IMR-90 (cell line): ENCODE data around the gene OSER1. TPM values are rescaled to one million over a fixed set of nuclear protein-coding genes. Genes with fewer than 3 reads are reported as not detected.

Experiments
- ATAC-seq: fragments of 200-7000 bp; cut with Tn5 transposase; 2 replicates; pipeline ENCODE4 v1.9.1; 2020; ENCODE audit warnings: low read depth, mild to moderate bottlenecking, moderate library complexity
- BruUV-seq: library from RNA; stranded (reverse); fragments of 400-500 nt; replicated peaks from 2 replicates; lab custom pipeline; 2021; lab: Mats Ljungman, UMichigan
- CTCF ChIA-PET: fragments of 300-600 bp; formaldehyde crosslinking; extraction: SDS; loops from one replicate; lab custom pipeline; 2021; ENCODE audit warnings: antibody characterized with exemption; lab: Yijun Ruan, JAX
- POLR2A ChIA-PET: fragments of 300-600 bp; sonication (Branson Sonifier 250); formaldehyde crosslinking; loops from one replicate; lab custom pipeline; 2022; ENCODE audit warnings: antibody characterized with exemption; ENCODE audit not compliant: unreplicated experiment; lab: Charles Lee
- DNase-seq: peaks from one replicate; pipeline ENCODE4 v3.0.0; 2013
- H2AFZ ChIP-seq: replicated peaks from 2 replicates; pipeline ENCODE3; 2013; ENCODE audit warnings: low read length, mild to moderate bottlenecking; ENCODE audit not compliant: poor library complexity
- H2AK5ac ChIP-seq: 2 replicates; pipeline ENCODE4 v1.6.1; 2013; ENCODE audit warnings: low read depth, low read length, inconsistent platforms
- H2AK9ac ChIP-seq: replicated peaks from 2 replicates; pipeline ENCODE3; 2013; ENCODE audit warnings: mild to moderate bottlenecking, low read depth, low read length, moderate library complexity; ENCODE audit not compliant: poor library complexity
- H2BK120ac ChIP-seq: 2 replicates; pipeline ENCODE4 v1.6.1; 2013; ENCODE audit warnings: low read depth, low read length, inconsistent platforms
- H2BK15ac ChIP-seq: 3 replicates; pipeline ENCODE4 v1.6.1; 2013; ENCODE audit warnings: low read depth, low read length, inconsistent platforms
- H2BK20ac ChIP-seq: 2 replicates; pipeline ENCODE4 v1.6.1; 2013; ENCODE audit warnings: low read depth, mild to moderate bottlenecking, inconsistent platforms, low read length, moderate library complexity
- H2BK5ac ChIP-seq: 2 replicates; pipeline ENCODE4 v1.6.1; 2013; ENCODE audit warnings: mild to moderate bottlenecking, low read depth, low read length, inconsistent platforms; ENCODE audit not compliant: poor library complexity, severe bottlenecking
- H3K14ac ChIP-seq: replicated peaks from 2 replicates; pipeline ENCODE4 v1.6.1; 2013; ENCODE audit warnings: low read depth, low read length, inconsistent platforms
- H3K18ac ChIP-seq: 2 replicates; pipeline ENCODE4 v1.6.1; 2013; ENCODE audit warnings: low read depth, low read length, control low read depth
- H3K23ac ChIP-seq: 2 replicates; pipeline ENCODE4 v1.6.1; 2013; ENCODE audit warnings: low read depth, low read length, inconsistent platforms
- H3K27ac ChIP-seq: 2 replicates; pipeline ENCODE4 v1.5.1; 2013; ENCODE audit warnings: mild to moderate bottlenecking, control low read depth, low read length; ENCODE audit not compliant: insufficient read depth
- H3K27me3 ChIP-seq: 2 replicates; pipeline ENCODE4 v1.6.1; 2013; ENCODE audit warnings: low read length; ENCODE audit not compliant: control insufficient read depth, insufficient read depth
- H3K36me3 ChIP-seq: 2 replicates; pipeline ENCODE4 v1.6.1; 2013; ENCODE audit warnings: low read length, mixed read lengths; ENCODE audit not compliant: control insufficient read depth, insufficient read depth
- H3K4ac ChIP-seq: 2 replicates; pipeline ENCODE4 v1.6.1; 2013; ENCODE audit warnings: low read depth, low read length, inconsistent platforms
- H3K4me1 ChIP-seq: 2 replicates; pipeline ENCODE4 v1.6.1; 2013; ENCODE audit warnings: low read length, mixed read lengths; ENCODE audit not compliant: control insufficient read depth, insufficient read depth
- H3K4me2 ChIP-seq: 2 replicates; pipeline ENCODE4 v1.6.1; 2013; ENCODE audit warnings: low read depth, mild to moderate bottlenecking, control low read depth, low read length, moderate library complexity
- H3K4me3 ChIP-seq: 2 replicates; pipeline ENCODE4 v1.5.1; 2013; ENCODE audit warnings: low read depth, mild to moderate bottlenecking, control low read depth, low read length, moderate library complexity; ENCODE audit not compliant: insufficient read depth
- H3K56ac ChIP-seq: 2 replicates; pipeline ENCODE4 v1.6.1; 2013; ENCODE audit warnings: low read length, inconsistent platforms; ENCODE audit not compliant: insufficient read depth; ENCODE audit errors: extremely low read depth
- H3K79me1 ChIP-seq, 2 experiments: 2 replicates each; pipeline ENCODE4 v1.6.1; 2013; ENCODE audit warnings: low read length in 2 of 2, inconsistent platforms in 1 of 2, low read depth in 1 of 2
- H3K9ac ChIP-seq: 2 replicates; pipeline ENCODE4 v1.6.1; 2013; ENCODE audit warnings: low read depth, low read length, control low read depth
- H3K9me1 ChIP-seq: 2 replicates; pipeline ENCODE4 v1.6.1; 2013; ENCODE audit warnings: low read length, inconsistent platforms; ENCODE audit not compliant: insufficient read depth
- H3K9me3 ChIP-seq: 2 replicates; pipeline ENCODE4 v1.6.1; 2013; ENCODE audit warnings: low read length; ENCODE audit not compliant: control insufficient read depth, insufficient read depth
- H4K20me1 ChIP-seq: 2 replicates; pipeline ENCODE4 v1.6.1; 2013; ENCODE audit warnings: low read length, inconsistent platforms; ENCODE audit not compliant: insufficient read depth
- H4K5ac ChIP-seq: 2 replicates; pipeline ENCODE4 v1.6.1; 2013; ENCODE audit warnings: mild to moderate bottlenecking, low read depth, low read length, control low read depth
- H4K8ac ChIP-seq, 2 experiments: 2 replicates each; pipeline ENCODE4 v1.6.1; 2013; ENCODE audit warnings: low read depth in 2 of 2, low read length in 2 of 2, control low read depth in 1 of 2, inconsistent platforms in 1 of 2
- H4K91ac ChIP-seq: 2 replicates; pipeline ENCODE4 v1.6.1; 2013; ENCODE audit warnings: low read depth, low read length, inconsistent platforms; ENCODE audit not compliant: insufficient read depth
- BHLHE40 ChIP-seq: fragments of 150-350 bp; IDR thresholded peaks from 2 replicates; pipeline ENCODE4 v1.6.1; 2016; ENCODE audit warnings: mild to moderate bottlenecking, low read depth, low read length
- CEBPB ChIP-seq: IDR thresholded peaks from 2 replicates; pipeline ENCODE4 v1.6.1; 2012; ENCODE audit warnings: low read depth, low read length, improper control_type of control experiment
- CHD1 ChIP-seq: IDR thresholded peaks from 2 replicates; pipeline ENCODE4 v1.6.1; 2012; ENCODE audit warnings: low read depth, low read length, improper control_type of control experiment
- ELK1 ChIP-seq: fragments of 150-350 bp; IDR thresholded peaks from 2 replicates; pipeline ENCODE4 v1.6.1; 2016; ENCODE audit warnings: low read depth, mild to moderate bottlenecking, low read length, moderate library complexity, borderline replicate concordance
- FOS ChIP-seq: fragments of 150-350 bp; IDR thresholded peaks from 2 replicates; pipeline ENCODE4 v1.6.1; 2016; ENCODE audit warnings: low read depth, low read length
- MAFK ChIP-seq: IDR thresholded peaks from 2 replicates; pipeline ENCODE4 v1.6.1; 2012; ENCODE audit warnings: low read depth, low read length, improper control_type of control experiment
- MAZ ChIP-seq: IDR thresholded peaks from 2 replicates; pipeline ENCODE4 v1.6.1; 2012; ENCODE audit warnings: low read depth, mild to moderate bottlenecking, low read length, improper control_type of control experiment, moderate library complexity, borderline replicate concordance
- MXI1 ChIP-seq: IDR thresholded peaks from 2 replicates; pipeline ENCODE4 v1.6.1; 2012; ENCODE audit warnings: low read depth, mild to moderate bottlenecking, low read length, moderate library complexity, borderline replicate concordance
- NFE2L2 ChIP-seq: fragments of 150-350 bp; IDR thresholded peaks from 2 replicates; pipeline ENCODE4 v1.6.1; 2016; ENCODE audit warnings: low read depth, mild to moderate bottlenecking, low read length
- POLR2A ChIP-seq: IDR thresholded peaks from 2 replicates; pipeline ENCODE4 v1.6.1; 2012; ENCODE audit warnings: mild to moderate bottlenecking, low read depth, low read length
- RAD21 ChIP-seq: IDR thresholded peaks from 2 replicates; pipeline ENCODE4 v1.6.1; 2012; ENCODE audit warnings: low read length, improper control_type of control experiment
- RCOR1 ChIP-seq: IDR thresholded peaks from 2 replicates; pipeline ENCODE4 v1.6.1; 2012; ENCODE audit warnings: mild to moderate bottlenecking, low read length, improper control_type of control experiment; ENCODE audit not compliant: insufficient replicate concordance
- RFX5 ChIP-seq: IDR thresholded peaks from 2 replicates; pipeline ENCODE4 v1.8.0; 2012; ENCODE audit warnings: low read depth, mild to moderate bottlenecking, low read length, moderate library complexity
- SMC3 ChIP-seq: fragments of 150-350 bp; IDR thresholded peaks from 2 replicates; pipeline ENCODE4 v1.6.1; 2016; ENCODE audit warnings: low read depth, mild to moderate bottlenecking, antibody characterized with exemption, low read length, moderate library complexity
- WGBS, 2 experiments: methylation state at CpG; one replicate each; pipeline versions ENCODE4 v1.1.5 to v1.1.7; 2013; ENCODE audit warnings: missing lambda C conversion rate in 2 of 2; ENCODE audit not compliant: insufficient read length in 1 of 2; ENCODE audit errors: extremely low coverage in 2 of 2; 5-methylcytosine and 5-hydroxymethylcytosine counted together
- dilution Hi-C: fragments of 300-500 bp; cut with HindIII; formaldehyde crosslinking; loops from one replicate; pipeline ENCODE4 v1.14.3; 2018; ENCODE audit warnings: low sequenced_read_pairs; ENCODE audit not compliant: unreplicated experiment
- in situ Hi-C: fragments of 300-500 bp; cut with MboI; formaldehyde crosslinking; loops from 3 replicates; pipeline ENCODE4 v1.14.3; 2019; ENCODE audit warnings: low sequenced_read_pairs, inconsistent platforms, mixed read lengths
- intact Hi-C: fragments of 100-400 bp; cut with micrococcal nuclease; formaldehyde crosslinking; loops from 2 replicates; pipeline ENCODE4 v1.10.0; 2022
- polyA plus RNA-seq, 3 experiments: library from polyadenylated mRNA; depleted of rRNA; stranded (reverse); fragments of >200 nt; gene quantifications; 2 replicates each; pipeline ENCODE4 v1.2.3, GENCODE V29; 2012; ENCODE audit warnings: low replicate concordance in 1 of 3
- total RNA-seq: library from RNA; depleted of rRNA; stranded (reverse); fragments of >200 nt; gene quantifications from 2 replicates; pipeline ENCODE4 v1.2.3, GENCODE V29; 2012
- TF ChIP-seq, protein P1 (sequence below): conservative IDR thresholded peaks from 2 replicates; pipeline ENCODE4 v1.5.1; 2012; ENCODE audit warnings: mild to moderate bottlenecking, low read depth, low read length, improper control_type of control experiment
- TF ChIP-seq, protein P2 (sequence below): fragments of 150-350 bp; IDR thresholded peaks from 2 replicates; pipeline ENCODE4 v1.6.1; 2017; ENCODE audit warnings: mild to moderate bottlenecking, antibody characterized with exemption, low read length, low read depth

OSER1 gene
- total and polyA plus RNA-seq, 2 of the 4 experiments (the other 2 are of a cell fraction) = 32.6 to 70.6 TPM

DNA sequence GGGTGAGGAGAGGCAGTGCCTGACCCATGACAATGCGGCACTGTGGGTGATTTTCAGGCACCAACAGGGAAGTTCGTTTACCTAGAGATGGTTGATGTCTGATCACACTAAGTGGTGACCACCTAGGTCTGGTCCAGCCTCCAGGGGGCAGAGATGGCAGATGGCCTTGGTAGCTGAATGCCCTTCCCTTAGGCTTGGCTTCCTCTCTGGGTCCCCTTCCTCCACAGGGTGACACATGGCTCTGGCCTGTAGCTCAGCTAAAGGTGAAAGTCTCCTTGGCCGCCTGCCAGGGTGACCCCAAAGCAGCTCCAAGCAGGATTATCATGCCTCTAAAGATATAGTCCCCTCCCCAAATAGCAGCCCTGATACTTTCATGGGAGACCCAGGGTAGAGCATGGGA lies 43.0 kb upstream of the OSER1 start:
- Histone ChIP-seq H3K9me1 (no peaks in the 10 kb centered on the region), H3K27ac (no peak overlapping the region), H3K27me3 (peaks cover 4% of the 10 kb centered on the region; the same call in 1 of the 2 replicates), H2BK20ac (no peak overlapping the region), H2BK15ac (no peak overlapping the region), H3K4me2 (no peak overlapping the region), H3K4me3 (no peak overlapping the region), H2AFZ (no peak overlapping the region), H4K20me1 (no peaks in the 10 kb centered on the region), H4K8ac (no peak overlapping the region), H4K5ac (no peak overlapping the region), H3K36me3 (no peaks in the 10 kb centered on the region), H2BK5ac (no peak overlapping the region), H2BK120ac (no peak overlapping the region), H3K79me1 (no peaks in the 10 kb centered on the region), H3K4ac (no peak overlapping the region), H3K4me1 (no peaks in the 10 kb centered on the region), H3K23ac (no peak overlapping the region), H4K91ac (no peak overlapping the region), H2AK5ac (no peak overlapping the region), H3K14ac (no peak overlapping the region), H3K18ac (no peak overlapping the region), H3K9ac (no peak overlapping the region), H3K56ac (no peak overlapping the region), H3K9me3 (no peaks in the 10 kb centered on the region), H2AK9ac (peak overlapping the region; percentile 9)
- dilution Hi-C loops (no loop called here), in situ Hi-C loops (no loop called here), intact Hi-C loops (loop anchor here (5.0 kb wide), 1 partner anchor 34 kb away; no protein-coding TSS in a partner anchor)
- CTCF ChIA-PET = interaction anchor here (1.3 kb wide), 1 partner anchor 36 kb away, joined by 4 read pairs; no protein-coding TSS in a partner anchor
- no TSS peak for BruUV-seq
- POLR2A ChIA-PET = no interaction called here
- DNase-seq (no peak), ATAC-seq (no peak)
- no CpG with 5 or more reads among the region's 3 CpGs for WGBS, 2 experiments
- no peak for TF ChIP-seq RAD21
- TF ChIP-seq, protein P1, sequence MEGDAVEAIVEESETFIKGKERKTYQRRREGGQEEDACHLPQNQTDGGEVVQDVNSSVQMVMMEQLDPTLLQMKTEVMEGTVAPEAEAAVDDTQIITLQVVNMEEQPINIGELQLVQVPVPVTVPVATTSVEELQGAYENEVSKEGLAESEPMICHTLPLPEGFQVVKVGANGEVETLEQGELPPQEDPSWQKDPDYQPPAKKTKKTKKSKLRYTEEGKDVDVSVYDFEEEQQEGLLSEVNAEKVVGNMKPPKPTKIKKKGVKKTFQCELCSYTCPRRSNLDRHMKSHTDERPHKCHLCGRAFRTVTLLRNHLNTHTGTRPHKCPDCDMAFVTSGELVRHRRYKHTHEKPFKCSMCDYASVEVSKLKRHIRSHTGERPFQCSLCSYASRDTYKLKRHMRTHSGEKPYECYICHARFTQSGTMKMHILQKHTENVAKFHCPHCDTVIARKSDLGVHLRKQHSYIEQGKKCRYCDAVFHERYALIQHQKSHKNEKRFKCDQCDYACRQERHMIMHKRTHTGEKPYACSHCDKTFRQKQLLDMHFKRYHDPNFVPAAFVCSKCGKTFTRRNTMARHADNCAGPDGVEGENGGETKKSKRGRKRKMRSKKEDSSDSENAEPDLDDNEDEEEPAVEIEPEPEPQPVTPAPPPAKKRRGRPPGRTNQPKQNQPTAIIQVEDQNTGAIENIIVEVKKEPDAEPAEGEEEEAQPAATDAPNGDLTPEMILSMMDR = no peak
- TF ChIP-seq ELK1 = no peak
- TF ChIP-seq CEBPB = no peak
- no peak for TF ChIP-seq CHD1
- TF ChIP-seq RCOR1 = no peak
- no peak for TF ChIP-seq RFX5
- TF ChIP-seq, protein P2, sequence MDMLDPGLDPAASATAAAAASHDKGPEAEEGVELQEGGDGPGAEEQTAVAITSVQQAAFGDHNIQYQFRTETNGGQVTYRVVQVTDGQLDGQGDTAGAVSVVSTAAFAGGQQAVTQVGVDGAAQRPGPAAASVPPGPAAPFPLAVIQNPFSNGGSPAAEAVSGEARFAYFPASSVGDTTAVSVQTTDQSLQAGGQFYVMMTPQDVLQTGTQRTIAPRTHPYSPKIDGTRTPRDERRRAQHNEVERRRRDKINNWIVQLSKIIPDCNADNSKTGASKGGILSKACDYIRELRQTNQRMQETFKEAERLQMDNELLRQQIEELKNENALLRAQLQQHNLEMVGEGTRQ = no peak
- no peak for TF ChIP-seq POLR2A
- TF ChIP-seq SMC3 = no peak
- no peak for TF ChIP-seq BHLHE40
- TF ChIP-seq MXI1 = no peak
- no peak for TF ChIP-seq FOS
- TF ChIP-seq NFE2L2 = no peak
- no peak for TF ChIP-seq MAZ
- no peak for TF ChIP-seq MAFK
